GM18505 (cell line): Measurements from ENCODE around the gene ARHGAP35.
"Not testable (repeated sequence)": the region's sequence is repeated elsewhere in the genome, so short reads cannot be mapped to it uniquely, and the experiment has no call there.

Experiments
- ATAC-seq: cut with Tn5 transposase; IDR thresholded peaks from one replicate; pipeline ENCODE4 v1.9.1; 2021; ENCODE audit not compliant: unreplicated experiment
- POLR2A ChIP-seq: IDR thresholded peaks from 4 replicates; pipeline ENCODE4 v1.6.1; 2011; ENCODE audit warnings: borderline replicate concordance; ENCODE audit not compliant: insufficient read depth, insufficient read length; ENCODE audit errors: extremely low read depth

ARHGAP35 gene

GRCh38 chr19:46868025-46868802 lies 7.4 kb downstream of the ARHGAP35 start:
- no peak for ATAC-seq
- TF ChIP-seq POLR2A = no peak

- ATAC-seq = not testable (repeated sequence)
These were observed 10.4 kb downstream of the ARHGAP35 start for GRCh38 chr19:46871173-46871572.

- ATAC-seq = no peak
- TF ChIP-seq POLR2A = no peak
These were observed 12.2 kb downstream of the ARHGAP35 start for GRCh38 chr19:46872967-46873366.

GRCh38 chr19:46875234-46875633 lies 14.4 kb downstream of the ARHGAP35 start:
- TF ChIP-seq POLR2A = no peak
- no peak for ATAC-seq

- no peak for ATAC-seq
- no peak for TF ChIP-seq POLR2A
These were observed 14.9 kb downstream of the ARHGAP35 start for GRCh38 chr19:46875657-46876056.

GRCh38 chr19:46878613-46879375 lies 18.0 kb downstream of the ARHGAP35 start:
- no peak for ATAC-seq

GRCh38 chr19:46880431-46880830 lies 19.6 kb downstream of the ARHGAP35 start:
- no peak for ATAC-seq
- no peak for TF ChIP-seq POLR2A

More at GRCh38 chr19:46878613-46879375, 18.0 kb downstream of the ARHGAP35 start:
- no peak for TF ChIP-seq POLR2A

- no peak for ATAC-seq
- no peak for TF ChIP-seq POLR2A
These were observed 20.3 kb downstream of the ARHGAP35 start for GRCh38 chr19:46881092-46881491.

- ATAC-seq = no peak
- no peak for TF ChIP-seq POLR2A
These were observed 21.2 kb downstream of the ARHGAP35 start for GRCh38 chr19:46882034-46882433.

- ATAC-seq = not testable (repeated sequence)
These were observed 22.0 kb downstream of the ARHGAP35 start for GRCh38 chr19:46882751-46883150.

GRCh38 chr19:46885411-46885810 lies 24.6 kb downstream of the ARHGAP35 start:
- ATAC-seq = no peak
- no peak for TF ChIP-seq POLR2A

GRCh38 chr19:46886546-46887239 lies 25.9 kb downstream of the ARHGAP35 start:
- TF ChIP-seq POLR2A = no peak
- no peak for ATAC-seq

GRCh38 chr19:46887240-46887782 lies 26.5 kb downstream of the ARHGAP35 start:
- ATAC-seq = no peak
- no peak for TF ChIP-seq POLR2A
